Measurements from ENCODE around the gene PPP1R7. TPM values are rescaled to one million over a fixed set of nuclear protein-coding genes. Genes with fewer than 3 reads are reported as not detected.

Gene PPP1R7
- total RNA-seq, 2 donors from 2014 or later = 57.5 to 61.4 TPM

DNA sequence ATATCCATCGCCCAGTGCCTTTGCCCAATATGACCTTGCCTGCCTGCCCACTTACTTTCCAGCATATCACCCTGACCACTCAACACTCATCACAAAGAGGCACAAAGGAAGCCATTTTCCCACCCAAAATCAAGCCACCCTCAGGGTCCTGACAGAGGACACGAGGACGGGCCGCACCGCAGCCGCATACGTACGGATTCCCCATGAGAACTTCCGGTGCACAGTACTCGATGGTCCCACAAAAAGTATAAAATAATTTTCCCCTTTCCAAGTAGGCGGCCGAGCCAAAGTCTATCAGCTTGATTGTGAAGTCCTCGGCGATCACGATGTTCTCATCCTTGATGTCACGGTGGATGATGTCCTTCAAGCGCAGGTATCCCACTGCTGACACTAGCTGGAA lies 38.2 kb upstream of the PPP1R7 start:
- Histone ChIP-seq H3K9me3 (no peaks in the 10 kb centered on the region), H3K36me3 (no peaks in the 10 kb centered on the region), H3K27me3 (no peaks in the 10 kb centered on the region), H3K4me3 (no peak overlapping the region), H3K4me1 (no peaks in the 10 kb centered on the region), H3K27ac (no peak overlapping the region)
- TF ChIP-seq, protein P1, sequence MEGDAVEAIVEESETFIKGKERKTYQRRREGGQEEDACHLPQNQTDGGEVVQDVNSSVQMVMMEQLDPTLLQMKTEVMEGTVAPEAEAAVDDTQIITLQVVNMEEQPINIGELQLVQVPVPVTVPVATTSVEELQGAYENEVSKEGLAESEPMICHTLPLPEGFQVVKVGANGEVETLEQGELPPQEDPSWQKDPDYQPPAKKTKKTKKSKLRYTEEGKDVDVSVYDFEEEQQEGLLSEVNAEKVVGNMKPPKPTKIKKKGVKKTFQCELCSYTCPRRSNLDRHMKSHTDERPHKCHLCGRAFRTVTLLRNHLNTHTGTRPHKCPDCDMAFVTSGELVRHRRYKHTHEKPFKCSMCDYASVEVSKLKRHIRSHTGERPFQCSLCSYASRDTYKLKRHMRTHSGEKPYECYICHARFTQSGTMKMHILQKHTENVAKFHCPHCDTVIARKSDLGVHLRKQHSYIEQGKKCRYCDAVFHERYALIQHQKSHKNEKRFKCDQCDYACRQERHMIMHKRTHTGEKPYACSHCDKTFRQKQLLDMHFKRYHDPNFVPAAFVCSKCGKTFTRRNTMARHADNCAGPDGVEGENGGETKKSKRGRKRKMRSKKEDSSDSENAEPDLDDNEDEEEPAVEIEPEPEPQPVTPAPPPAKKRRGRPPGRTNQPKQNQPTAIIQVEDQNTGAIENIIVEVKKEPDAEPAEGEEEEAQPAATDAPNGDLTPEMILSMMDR (IDR thresholded peaks at IDR 0.05) = no peak
- no peak for DNase-seq (ENCODE audit: low spot score)

DNA sequence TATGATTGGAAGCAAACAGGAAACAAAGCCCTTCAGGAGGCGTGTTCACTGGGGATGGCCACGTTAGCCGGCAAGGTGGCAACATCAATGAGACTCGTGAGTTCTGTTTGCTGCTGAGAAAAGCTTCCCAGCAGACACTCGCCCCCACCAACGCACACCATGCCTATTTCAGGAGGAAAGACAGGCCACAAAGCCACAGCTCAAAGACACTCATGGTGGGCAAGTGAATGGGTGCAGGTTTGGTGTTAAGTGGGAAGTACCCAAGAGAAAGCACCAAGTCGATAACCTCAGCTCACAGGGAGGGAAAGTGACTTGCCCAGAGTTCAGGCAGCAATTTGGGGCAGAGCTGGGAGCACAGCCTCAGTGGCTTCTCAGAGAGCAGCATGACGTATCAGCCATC lies 37.7 kb upstream of the PPP1R7 start:
- Histone ChIP-seq H3K9me3 (no peaks in the 10 kb centered on the region), H3K4me3 (no peak overlapping the region), H3K4me1 (no peaks in the 10 kb centered on the region), H3K27ac (no peak overlapping the region), H3K27me3 (no peaks in the 10 kb centered on the region), H3K36me3 (no peaks in the 10 kb centered on the region)
- TF ChIP-seq, protein P1 (IDR thresholded peaks at IDR 0.05) = no peak
- DNase-seq (ENCODE audit: low spot score) = no peak

DNA sequence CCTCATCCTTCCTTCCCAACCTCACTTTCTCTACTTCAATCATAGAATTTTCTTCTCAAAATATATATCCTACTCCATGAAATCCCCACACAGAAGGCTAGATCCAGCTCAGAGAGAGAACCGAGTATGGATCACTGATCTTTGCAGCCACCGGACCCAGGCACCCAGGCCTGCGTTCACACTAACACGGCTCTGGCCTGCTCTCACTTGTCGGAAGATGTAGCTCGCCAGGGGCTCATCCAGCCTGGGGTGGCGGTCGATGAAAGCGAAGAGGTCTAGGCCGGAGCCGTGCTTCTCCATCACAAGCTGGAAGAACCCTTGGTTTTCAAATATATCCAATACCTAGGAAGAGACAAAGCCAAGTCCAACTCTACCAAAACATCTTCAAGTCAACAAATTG lies 35.4 kb upstream of the PPP1R7 start:
- Histone ChIP-seq H3K27me3 (no peaks in the 10 kb centered on the region), H3K4me1 (no peaks in the 10 kb centered on the region), H3K27ac (no peak overlapping the region), H3K9me3 (no peaks in the 10 kb centered on the region), H3K36me3 (no peaks in the 10 kb centered on the region), H3K4me3 (no peak overlapping the region)
- DNase-seq (ENCODE audit: low spot score) = no peak
- TF ChIP-seq, protein P1 (IDR thresholded peaks at IDR 0.05) = no peak

DNA sequence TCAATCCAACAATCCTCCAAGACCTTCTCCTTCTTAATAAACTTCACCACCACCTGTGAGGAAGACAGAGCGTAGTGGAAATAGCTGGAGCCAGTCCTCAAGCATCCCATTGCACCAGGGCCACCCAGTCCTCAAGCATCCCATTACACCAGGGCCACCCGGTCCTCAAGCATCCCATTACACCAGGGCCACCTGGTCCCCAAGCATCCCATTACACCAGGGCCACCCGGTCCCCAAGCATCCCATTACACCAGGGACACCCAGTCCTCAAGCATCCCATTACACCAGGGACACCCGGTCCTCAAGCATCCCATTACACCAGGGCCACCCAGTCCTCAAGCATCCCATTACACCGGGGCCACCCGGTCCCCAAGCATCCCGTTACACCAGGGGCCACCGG lies 34.9 kb upstream of the PPP1R7 start:
- no peaks in the 10 kb centered on the region for H3K9me3 ChIP-seq
- H3K4me1 ChIP-seq = no peaks in the 10 kb centered on the region
- H3K4me3 ChIP-seq = no peak overlapping the region
- H3K27ac ChIP-seq = no peak overlapping the region
- DNase-seq (ENCODE audit: low spot score) = no peak
- TF ChIP-seq, protein P1 (IDR thresholded peaks at IDR 0.05) = no peak
- no peaks in the 10 kb centered on the region for H3K36me3 ChIP-seq
- no peaks in the 10 kb centered on the region for H3K27me3 ChIP-seq

DNA sequence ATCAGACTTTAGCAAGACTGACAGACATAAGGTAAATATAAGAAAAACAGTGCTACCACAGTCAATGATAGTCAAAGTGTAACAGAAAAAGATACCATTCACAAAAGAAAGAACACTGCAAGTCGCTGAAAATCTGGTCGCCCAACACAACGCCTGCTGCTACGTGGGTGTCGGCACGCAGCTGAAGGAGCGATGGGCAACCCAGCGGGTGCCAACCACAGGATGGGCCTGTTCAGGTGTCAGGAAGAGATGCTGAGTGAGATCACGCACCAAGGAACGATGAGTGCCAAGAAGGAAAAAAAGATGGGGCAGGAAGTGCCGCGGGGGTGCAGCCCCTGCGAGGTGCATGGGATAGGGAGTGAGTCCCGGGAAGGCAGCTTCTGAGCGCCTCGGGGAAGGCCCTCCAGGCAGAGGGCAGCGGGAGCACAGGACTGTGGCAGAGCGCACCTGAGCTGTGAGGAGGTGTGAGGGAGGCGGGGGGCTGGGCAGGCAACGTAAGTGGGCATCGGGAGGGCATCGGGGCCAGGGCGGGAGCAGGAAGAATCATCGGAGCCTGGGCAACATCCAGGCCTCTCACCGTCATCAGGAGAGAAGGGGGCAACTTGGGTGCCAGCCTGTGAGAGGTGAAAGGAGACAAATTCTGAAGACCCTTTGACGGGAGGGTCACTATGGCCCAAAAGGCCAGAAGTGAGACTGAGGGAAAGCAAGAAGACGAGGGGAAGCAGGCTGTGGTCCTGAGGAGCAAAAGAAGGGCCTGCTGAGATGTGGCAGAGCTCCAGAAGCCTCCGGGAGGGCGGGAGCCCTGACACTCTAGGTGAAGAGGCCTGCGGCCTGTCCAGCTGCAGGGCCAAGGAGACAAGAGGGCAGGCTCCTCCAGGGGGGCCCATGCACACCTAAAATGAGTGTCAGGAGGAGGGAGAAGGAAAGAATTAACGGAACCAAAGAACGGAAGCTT lies 33.4 kb upstream of the PPP1R7 start:
- H3K4me1 ChIP-seq = no peaks in the 10 kb centered on the region
- TF ChIP-seq, protein P1 (IDR thresholded peaks at IDR 0.05) = no peak
- DNase-seq (ENCODE audit: low spot score) = no peak
- H3K9me3 ChIP-seq = no peaks in the 10 kb centered on the region
- H3K4me3 ChIP-seq = no peak overlapping the region
- H3K36me3 ChIP-seq = no peaks in the 10 kb centered on the region
- no peaks in the 10 kb centered on the region for H3K27me3 ChIP-seq
- H3K27ac ChIP-seq = no peak overlapping the region

All from right atrium auricular region (tissue), 2 donors.